Peyer's patch (tissue), 4 donors: ENCODE results near the gene JAZF1.

Experiments used
- CTCF ChIP-seq, 6 experiments: fragments of 450-650 bp in 4 of 6; fragments of 200-600 bp in 2 of 6; sonication (generic) in 1 of 6; IDR thresholded peaks; one replicate each; pipeline ENCODE4 v1.5.1; 2017 to 2019; ENCODE audit warnings: antibody characterized with exemption in 6 of 6, mild to moderate bottlenecking in 3 of 6, moderate library complexity in 1 of 6
- POLR2A ChIP-seq, 2 donors: fragments of 450-650 bp; IDR thresholded peaks; one replicate each; pipeline ENCODE4 v1.5.1; 2017; ENCODE audit warnings: antibody characterized with exemption in 2 of 2, mild to moderate bottlenecking in 2 of 2, moderate library complexity in 2 of 2

DNA sequence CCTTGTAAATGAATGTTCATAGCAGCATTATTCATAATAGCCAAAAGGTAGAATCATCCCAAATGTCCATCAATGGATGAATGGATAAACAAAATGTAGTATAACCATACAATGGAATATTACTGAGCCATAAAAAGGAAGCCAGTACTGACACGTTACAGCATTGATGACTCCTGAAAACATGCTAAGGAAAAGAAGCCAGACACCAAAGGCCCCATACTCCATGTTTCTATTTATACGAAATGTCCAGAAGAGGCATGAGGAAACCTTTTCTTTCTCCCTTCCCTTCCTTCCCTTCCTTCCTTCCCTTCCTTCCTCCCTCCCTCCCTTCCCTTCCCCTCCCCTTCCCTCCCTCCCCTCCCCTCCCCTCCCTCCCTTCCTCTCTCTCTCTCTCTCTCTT is 131.9 kb downstream of the JAZF1 start:
- no peak for TF ChIP-seq CTCF (IDR thresholded peaks at IDR 0.05)
- TF ChIP-seq POLR2A (IDR thresholded peaks at IDR 0.05) = no peak
